GM13976 (cell line): ENCODE measurements around the gene CCDC102A.

Source experiments
- DNase-seq: peaks from one replicate; pipeline ENCODE4 v3.0.0; 2012; ENCODE audit warnings: low spot score
- CTCF ChIP-seq: IDR thresholded peaks from 2 replicates; pipeline ENCODE4 v1.5.1; 2012; ENCODE audit warnings: borderline replicate concordance, mild to moderate bottlenecking; ENCODE audit not compliant: insufficient read depth; ENCODE audit errors: extremely low read depth, missing control alignments, control extremely low read depth
- in situ Hi-C: fragments of 300-500 bp; cut with MboI; formaldehyde crosslinking; loops from one replicate; pipeline ENCODE4 v1.12.0; 2022; ENCODE audit warnings: low sequenced_read_pairs, mixed read lengths, inconsistent platforms; ENCODE audit not compliant: unreplicated experiment

CCDC102A gene

GRCh38 chr16:57537194-57537505 is 779 bp upstream of the CCDC102A start:
- in situ Hi-C loops: no loop called here
- TF ChIP-seq CTCF: no peak
- DNase-seq: no peak

- DNase-seq: peak; percentile 98
- in situ Hi-C loops: no loop called here
- peak; percentile 11 for TF ChIP-seq CTCF
These were observed 578 bp downstream of the CCDC102A start for GRCh38 chr16:57535680-57536305.

GRCh38 chr16:57534881-57535658 is 1.3 kb downstream of the CCDC102A start:
- no peak for TF ChIP-seq CTCF
- peak; percentile 34 for DNase-seq
- in situ Hi-C loops: no loop called here

GRCh38 chr16:57534337-57534880 is 2.0 kb downstream of the CCDC102A start:
- no peak for TF ChIP-seq CTCF
- no peak for DNase-seq
- in situ Hi-C loops: no loop called here

GRCh38 chr16:57533431-57534336 is 2.7 kb downstream of the CCDC102A start:
- no peak for TF ChIP-seq CTCF
- in situ Hi-C loops: no loop called here
- peak; percentile 9 for DNase-seq

- peak; percentile 11 for DNase-seq
- in situ Hi-C loops: no loop called here
- TF ChIP-seq CTCF: no peak
These were observed 4.1 kb downstream of the CCDC102A start for GRCh38 chr16:57532266-57532625.
